ENCODE data around the gene HDLBP.

HDLBP gene

GRCh38 chr2:241351640-241352031 is 36.2 kb upstream of the HDLBP start:
- Histone ChIP-seq H4K8ac (ENCODE audit: low read depth, low read length) (no peak overlapping the region), H3K27ac (ENCODE audit: low read depth, low read length) (no peak overlapping the region), H2BK15ac (replicated peaks; ENCODE audit: low read depth) (no peak overlapping the region), H3K23ac (ENCODE audit: low read length) (no peak overlapping the region), H3K9ac (ENCODE audit: low read length) (no peak overlapping the region), H3K4ac (ENCODE audit: low read depth, low read length) (no peak overlapping the region), H2BK120ac (ENCODE audit: low read depth, low read length) (no peak overlapping the region), H4K5ac (ENCODE audit: low read length) (no peak overlapping the region), H3K79me1 (ENCODE audit: low read length) (peaks cover 2% of the 10 kb centered on the region), H3K36me3 (ENCODE audit: control insufficient read depth, insufficient read depth, low read length) (peaks cover 13% of the 10 kb centered on the region), H3K56ac (ENCODE audit: low read length) (no peak overlapping the region), H3K79me2 (ENCODE audit: control insufficient read depth, insufficient read depth, low read length) (peaks cover 3% of the 10 kb centered on the region), H3K4me3 (ENCODE audit: low read length) (no peak overlapping the region), H3K18ac (ENCODE audit: low read length) (no peak overlapping the region), H3K4me1 (ENCODE audit: control insufficient read depth, low read depth, low read length) (peaks cover 7% of the 10 kb centered on the region), H3K4me2 (ENCODE audit: low read length) (no peak overlapping the region), H2AK5ac (ENCODE audit: low read length) (no peak overlapping the region), H3K27me3 (ENCODE audit: insufficient read depth, low read length, poor library complexity) (no peaks in the 10 kb centered on the region), H2BK5ac (ENCODE audit: low read length) (no peak overlapping the region)
- DNase-seq, result no peak
- WGBS (ENCODE audit: extremely low coverage, insufficient coverage, low lambda C conversion rate), result no CpG with 5 or more reads among the region's 3 CpGs

DNA sequence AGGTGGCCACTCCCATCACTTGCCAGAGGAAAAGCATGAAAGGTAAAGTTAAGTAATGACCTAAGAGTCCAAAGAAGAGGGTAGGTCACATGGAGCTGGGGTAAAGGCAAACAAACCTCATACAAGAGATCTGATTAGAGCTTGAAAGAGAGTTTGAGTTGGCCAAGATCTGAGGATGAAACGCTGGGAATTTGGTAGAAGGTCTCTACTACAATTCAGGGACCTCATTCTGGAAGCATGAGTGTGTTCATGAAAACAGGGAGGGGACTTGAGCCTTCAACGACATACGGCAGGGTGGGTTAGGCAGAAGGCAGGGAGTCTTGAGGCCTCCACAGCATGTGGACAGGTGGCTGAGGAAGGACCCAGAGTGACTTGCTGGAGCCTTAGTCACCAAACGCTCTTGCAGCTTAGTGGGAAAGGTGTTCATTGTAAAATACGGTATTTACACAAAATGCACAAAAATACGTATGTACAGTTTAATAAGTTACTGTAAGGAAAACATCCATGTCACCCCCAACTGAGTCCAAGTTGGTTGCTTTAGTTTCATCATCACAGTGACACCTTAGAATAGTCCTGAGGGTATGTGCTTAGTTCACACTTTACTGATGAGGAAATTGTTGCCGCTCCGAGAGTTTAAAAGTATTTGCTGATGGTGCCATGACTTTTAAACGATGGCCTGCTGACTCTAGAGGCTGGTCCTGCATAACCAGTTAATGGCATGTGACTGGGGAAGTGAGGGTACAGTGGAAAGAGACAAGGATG is 35.6 kb upstream of the HDLBP start:
- Histone ChIP-seq H2BK120ac (ENCODE audit: low read depth, low read length) (no peak overlapping the region), H4K8ac (ENCODE audit: low read depth, low read length) (no peak overlapping the region), H3K27me3 (ENCODE audit: insufficient read depth, low read length, poor library complexity) (no peaks in the 10 kb centered on the region), H2AK5ac (ENCODE audit: low read length) (no peak overlapping the region), H3K36me3 (ENCODE audit: control insufficient read depth, insufficient read depth, low read length) (peaks cover 14% of the 10 kb centered on the region), H3K79me1 (ENCODE audit: low read length) (peaks cover 2% of the 10 kb centered on the region), H3K23ac (ENCODE audit: low read length) (no peak overlapping the region), H3K4ac (ENCODE audit: low read depth, low read length) (no peak overlapping the region), H3K79me2 (ENCODE audit: control insufficient read depth, insufficient read depth, low read length) (no peaks in the 10 kb centered on the region), H3K18ac (ENCODE audit: low read length) (no peak overlapping the region), H3K9ac (ENCODE audit: low read length) (no peak overlapping the region), H2BK5ac (ENCODE audit: low read length) (no peak overlapping the region), H3K4me1 (ENCODE audit: control insufficient read depth, low read depth, low read length) (peaks cover 7% of the 10 kb centered on the region), H3K4me2 (ENCODE audit: low read length) (no peak overlapping the region), H3K4me3 (ENCODE audit: low read length) (no peak overlapping the region), H2BK15ac (replicated peaks; ENCODE audit: low read depth) (no peak overlapping the region), H4K5ac (ENCODE audit: low read length) (no peak overlapping the region), H3K27ac (ENCODE audit: low read depth, low read length) (no peak overlapping the region), H3K56ac (ENCODE audit: low read length) (no peak overlapping the region)
- no peak for DNase-seq
- no CpG with 5 or more reads among the region's 9 CpGs for WGBS (ENCODE audit: extremely low coverage, insufficient coverage, low lambda C conversion rate)

GRCh38 chr2:241350530-241350877 is 35.0 kb upstream of the HDLBP start:
- Histone ChIP-seq H3K4me2 (ENCODE audit: low read length) (no peak overlapping the region), H3K9ac (ENCODE audit: low read length) (no peak overlapping the region), H2BK120ac (ENCODE audit: low read depth, low read length) (no peak overlapping the region), H3K18ac (ENCODE audit: low read length) (no peak overlapping the region), H3K79me1 (ENCODE audit: low read length) (peaks cover 2% of the 10 kb centered on the region), H3K27ac (ENCODE audit: low read depth, low read length) (no peak overlapping the region), H3K4ac (ENCODE audit: low read depth, low read length) (no peak overlapping the region), H4K5ac (ENCODE audit: low read length) (no peak overlapping the region), H3K23ac (ENCODE audit: low read length) (no peak overlapping the region), H2AK5ac (ENCODE audit: low read length) (no peak overlapping the region), H2BK5ac (ENCODE audit: low read length) (no peak overlapping the region), H3K79me2 (ENCODE audit: control insufficient read depth, insufficient read depth, low read length) (no peaks in the 10 kb centered on the region), H4K8ac (ENCODE audit: low read depth, low read length) (no peak overlapping the region), H3K56ac (ENCODE audit: low read length) (no peak overlapping the region), H3K27me3 (ENCODE audit: insufficient read depth, low read length, poor library complexity) (no peaks in the 10 kb centered on the region), H3K4me1 (ENCODE audit: control insufficient read depth, low read depth, low read length) (peaks cover 7% of the 10 kb centered on the region), H3K4me3 (ENCODE audit: low read length) (no peak overlapping the region), H2BK15ac (replicated peaks; ENCODE audit: low read depth) (no peak overlapping the region), H3K36me3 (ENCODE audit: control insufficient read depth, insufficient read depth, low read length) (peaks cover 16% of the 10 kb centered on the region)
- DNase-seq, result no peak
- 100% methylated on average over 1 of the region's 2 CpGs for WGBS (ENCODE audit: extremely low coverage, insufficient coverage, low lambda C conversion rate)

GRCh38 chr2:241349941-241350340 is 34.5 kb upstream of the HDLBP start:
- Histone ChIP-seq H3K56ac (ENCODE audit: low read length) (no peak overlapping the region), H3K36me3 (ENCODE audit: control insufficient read depth, insufficient read depth, low read length) (peaks cover 19% of the 10 kb centered on the region)

GRCh38 chr2:241344925-241345651 is 29.6 kb upstream of the HDLBP start:
- Histone ChIP-seq H4K5ac (ENCODE audit: low read length) (no peak overlapping the region), H3K9ac (ENCODE audit: low read length) (no peak overlapping the region), H3K56ac (ENCODE audit: low read length) (no peak overlapping the region), H3K27ac (ENCODE audit: low read depth, low read length) (no peak overlapping the region), H3K23ac (ENCODE audit: low read length) (no peak overlapping the region), H3K4me2 (ENCODE audit: low read length) (no peak overlapping the region), H3K4me3 (ENCODE audit: low read length) (no peak overlapping the region), H4K8ac (ENCODE audit: low read depth, low read length) (no peak overlapping the region), H3K18ac (ENCODE audit: low read length) (no peak overlapping the region), H3K4me1 (ENCODE audit: control insufficient read depth, low read depth, low read length) (no peaks in the 10 kb centered on the region), H2BK15ac (replicated peaks; ENCODE audit: low read depth) (no peak overlapping the region), H2AK5ac (ENCODE audit: low read length) (no peak overlapping the region), H2BK5ac (ENCODE audit: low read length) (no peak overlapping the region), H3K79me2 (ENCODE audit: control insufficient read depth, insufficient read depth, low read length) (no peaks in the 10 kb centered on the region), H3K27me3 (ENCODE audit: insufficient read depth, low read length, poor library complexity) (no peaks in the 10 kb centered on the region), H3K4ac (ENCODE audit: low read depth, low read length) (no peak overlapping the region), H2BK120ac (ENCODE audit: low read depth, low read length) (no peak overlapping the region), H3K79me1 (ENCODE audit: low read length) (peaks cover 2% of the 10 kb centered on the region), H3K36me3 (ENCODE audit: control insufficient read depth, insufficient read depth, low read length) (peaks cover 17% of the 10 kb centered on the region)
- DNase-seq, result no peak
- WGBS (ENCODE audit: extremely low coverage, insufficient coverage, low lambda C conversion rate), result no CpG with 5 or more reads among the region's 9 CpGs

More at GRCh38 chr2:241349941-241350340, 34.5 kb upstream of the HDLBP start:
- Histone ChIP-seq H3K4me2 (ENCODE audit: low read length) (no peak overlapping the region), H2AK5ac (ENCODE audit: low read length) (no peak overlapping the region), H4K8ac (ENCODE audit: low read depth, low read length) (no peak overlapping the region), H3K27me3 (ENCODE audit: insufficient read depth, low read length, poor library complexity) (no peaks in the 10 kb centered on the region), H3K79me2 (ENCODE audit: control insufficient read depth, insufficient read depth, low read length) (no peaks in the 10 kb centered on the region), H2BK120ac (ENCODE audit: low read depth, low read length) (no peak overlapping the region), H3K27ac (ENCODE audit: low read depth, low read length) (no peak overlapping the region), H3K4me3 (ENCODE audit: low read length) (no peak overlapping the region), H4K5ac (ENCODE audit: low read length) (no peak overlapping the region), H3K9ac (ENCODE audit: low read length) (no peak overlapping the region), H2BK5ac (ENCODE audit: low read length) (no peak overlapping the region), H3K23ac (ENCODE audit: low read length) (no peak overlapping the region), H2BK15ac (replicated peaks; ENCODE audit: low read depth) (no peak overlapping the region), H3K4ac (ENCODE audit: low read depth, low read length) (no peak overlapping the region), H3K18ac (ENCODE audit: low read length) (no peak overlapping the region), H3K4me1 (ENCODE audit: control insufficient read depth, low read depth, low read length) (peaks cover 5% of the 10 kb centered on the region), H3K79me1 (ENCODE audit: low read length) (peaks cover 2% of the 10 kb centered on the region)
- WGBS (ENCODE audit: extremely low coverage, insufficient coverage, low lambda C conversion rate), result no CpG with 5 or more reads among the region's 8 CpGs
- no peak for DNase-seq

All from mesendoderm (in vitro differentiated cells).